HG03442 (cell line): Measurements from ENCODE around the gene ABHD18.
"Not testable (repeated sequence)": the region's sequence is repeated elsewhere in the genome, so short reads cannot be mapped to it uniquely, and the experiment has no call there.

ENCODE experiments used
- ATAC-seq: cut with Tn5 transposase; IDR thresholded peaks from one replicate; pipeline ENCODE4 v1.9.1; 2021; ENCODE audit warnings: mild to moderate bottlenecking, moderate library complexity; ENCODE audit not compliant: unreplicated experiment

ABHD18 gene

GRCh38 chr4:127965062-127965802 is at the start of gene ABHD18, which contains the start of gene MFSD8:
TSS of gene ABHD18 (plus strand) at chr4:127965406. CDS start at chr4:127982956, 17,550 bp downstream.
TSS of gene MFSD8 (minus strand) at chr4:127965173. CDS start at chr4:127965133, 40 bp downstream.
- ATAC-seq: peak; percentile 94

GRCh38 chr4:127916512-127916911 is 48.7 kb upstream of the ABHD18 start:
- no peak for ATAC-seq

- ATAC-seq: no peak
Observed at GRCh38 chr4:127917151-127917550, 48.1 kb upstream of the ABHD18 start.

GRCh38 chr4:127920521-127920920 is 44.7 kb upstream of the ABHD18 start:
- no peak for ATAC-seq

GRCh38 chr4:127922226-127922625 is 43.0 kb upstream of the ABHD18 start:
- no peak for ATAC-seq

- ATAC-seq: not testable (repeated sequence)
Observed at GRCh38 chr4:127925720-127926119, 39.5 kb upstream of the ABHD18 start.

- no peak for ATAC-seq
Observed at GRCh38 chr4:127930175-127930574, 35.0 kb upstream of the ABHD18 start.

GRCh38 chr4:127931836-127932235 is 33.4 kb upstream of the ABHD18 start:
- ATAC-seq: not testable (repeated sequence)

GRCh38 chr4:127936974-127937373 is 28.2 kb upstream of the ABHD18 start:
- ATAC-seq: no peak

GRCh38 chr4:127957105-127957504 is 8.1 kb upstream of the ABHD18 start:
- no peak for ATAC-seq

GRCh38 chr4:127959794-127960193 is 5.4 kb upstream of the ABHD18 start:
- no peak for ATAC-seq

GRCh38 chr4:127963633-127964398 is 1.4 kb upstream of the ABHD18 start:
- ATAC-seq: not testable (repeated sequence)

GRCh38 chr4:127964426-127965061 is 662 bp upstream of the ABHD18 start:
- peak; percentile 16 for ATAC-seq

GRCh38 chr4:127965803-127966175 is 583 bp downstream of the ABHD18 start:
- peak; percentile 35 for ATAC-seq

GRCh38 chr4:127967141-127967775 is 2.1 kb downstream of the ABHD18 start:
- ATAC-seq: no peak

- no peak for ATAC-seq
Observed at GRCh38 chr4:127968586-127968985, 3.4 kb downstream of the ABHD18 start.

- not testable (repeated sequence) for ATAC-seq
Observed at GRCh38 chr4:127970925-127971324, 5.7 kb downstream of the ABHD18 start.

- no peak for ATAC-seq
Observed at GRCh38 chr4:127975121-127975770, 10.0 kb downstream of the ABHD18 start.

GRCh38 chr4:127978930-127979329 is 13.7 kb downstream of the ABHD18 start:
- no peak for ATAC-seq

- ATAC-seq: no peak
Observed at GRCh38 chr4:127982445-127982844, 17.2 kb downstream of the ABHD18 start.

GRCh38 chr4:127985989-127986388 is 20.8 kb downstream of the ABHD18 start:
- no peak for ATAC-seq
